SK-N-DZ (cell line): ENCODE data around the gene FAM3A.

Experiments
- DNase-seq: peaks from one replicate; pipeline ENCODE4 v3.0.0-alpha.2; 2015; ENCODE audit warnings: low spot score

FAM3A gene

GRCh38 chrX:154481911-154482601, 34.0 kb downstream of the FAM3A start:
- no peak for DNase-seq

- no peak for DNase-seq
These were observed 34.8 kb downstream of the FAM3A start for GRCh38 chrX:154481195-154481594.

- peak; percentile 79 for DNase-seq
These were observed 37.1 kb downstream of the FAM3A start, which contains the start of gene LAGE3 for GRCh38 chrX:154478728-154479622. TSS of gene LAGE3 (minus strand) at chrX:154479281. CDS start at chrX:154478915, 366 bp downstream.

- no peak for DNase-seq
These were observed 38.0 kb downstream of the FAM3A start for GRCh38 chrX:154477891-154478477.

GRCh38 chrX:154476821-154477220, 39.2 kb downstream of the FAM3A start:
- no peak for DNase-seq

- DNase-seq = no peak
These were observed 42.3 kb downstream of the FAM3A start for GRCh38 chrX:154473683-154474082.

DNA sequence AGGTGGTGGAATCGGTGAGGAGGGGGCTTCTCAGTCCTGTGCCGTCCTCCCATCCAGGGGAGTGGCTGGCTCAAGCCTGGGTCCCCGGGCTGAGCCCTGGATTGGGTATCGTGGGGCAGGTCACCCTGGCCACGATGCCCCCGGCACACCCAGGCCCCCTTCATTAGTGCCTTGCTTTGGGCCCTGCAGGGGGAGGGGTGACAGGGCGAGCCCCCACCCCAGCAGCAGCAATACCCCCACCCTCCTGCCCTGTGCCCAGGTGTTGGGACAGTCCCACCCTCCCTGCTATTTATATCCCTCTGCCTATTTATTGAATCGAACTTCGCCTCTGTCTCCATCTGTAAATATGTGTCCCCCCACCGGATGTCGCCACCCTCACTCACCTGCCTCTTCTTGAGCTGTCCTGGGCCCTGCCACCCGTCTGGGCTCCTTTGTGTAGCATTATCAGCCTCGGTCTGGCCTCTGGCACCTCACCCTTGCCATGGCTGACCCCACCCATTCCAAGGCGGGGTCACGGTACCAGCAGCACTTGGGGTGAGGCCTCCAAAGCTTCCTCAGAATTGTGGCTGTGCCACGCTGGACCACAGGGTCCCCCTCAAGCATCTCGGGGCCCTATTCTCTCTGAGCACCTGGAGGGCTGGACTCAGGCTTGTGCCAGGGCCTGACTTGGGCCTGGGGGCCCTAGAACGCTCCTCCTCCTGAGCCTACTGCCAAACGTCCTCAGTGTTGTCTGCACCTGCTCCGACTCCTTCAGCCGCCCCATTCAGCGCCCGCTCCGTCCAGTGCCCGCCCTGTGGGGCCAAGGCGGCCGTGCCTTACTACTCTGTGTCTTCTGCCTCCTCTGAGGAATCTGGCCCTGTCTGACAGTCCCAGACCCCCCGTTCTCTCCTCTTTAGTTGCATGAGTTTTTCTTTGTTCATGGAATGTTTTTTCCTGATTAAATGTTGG, 43.1 kb downstream of the FAM3A start:
- DNase-seq = no peak

DNA sequence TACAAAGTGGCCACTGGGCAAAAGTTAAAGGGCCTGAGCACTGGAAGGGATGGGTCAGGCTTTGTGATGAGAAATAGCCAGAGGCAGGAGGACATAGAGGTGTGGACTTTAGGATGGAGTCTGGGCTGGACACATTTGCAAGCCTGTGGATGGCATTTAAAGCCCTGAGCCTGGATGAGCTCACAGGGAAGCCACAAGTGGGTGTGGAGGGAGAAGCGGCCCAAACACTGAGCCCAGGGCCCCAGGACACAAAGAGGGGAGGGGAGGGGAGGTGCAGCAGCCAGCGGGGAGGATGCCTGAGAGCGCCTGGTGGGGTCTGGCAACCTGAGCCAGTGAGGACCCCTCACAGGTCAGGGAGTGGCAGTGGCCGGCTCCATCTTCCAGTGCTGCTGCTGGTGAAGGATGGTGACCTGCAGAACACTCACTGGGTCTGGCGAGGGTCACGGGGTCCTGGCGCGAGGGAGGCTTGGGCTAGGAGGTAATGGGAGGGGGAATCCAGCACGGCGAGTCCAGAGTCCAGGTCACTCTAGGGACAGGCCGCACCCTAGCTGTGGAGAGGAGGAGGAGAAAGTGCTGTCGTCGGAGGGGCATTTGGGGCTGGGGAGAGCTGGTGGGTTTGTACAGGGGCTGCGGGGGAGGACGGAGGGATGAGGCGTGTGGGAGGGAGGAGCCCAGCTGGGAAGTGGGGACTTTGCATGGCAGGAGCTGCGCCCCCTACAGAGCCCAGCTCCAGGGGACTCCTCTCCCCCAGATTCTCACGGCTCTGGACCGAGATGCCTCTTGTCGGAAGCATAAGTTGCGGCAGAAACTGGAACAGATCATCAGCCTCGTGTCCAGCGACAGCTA, 44.0 kb downstream of the FAM3A start:
- no peak for DNase-seq

GRCh38 chrX:154470914-154471568, 45.0 kb downstream of the FAM3A start:
- DNase-seq = no peak

DNA sequence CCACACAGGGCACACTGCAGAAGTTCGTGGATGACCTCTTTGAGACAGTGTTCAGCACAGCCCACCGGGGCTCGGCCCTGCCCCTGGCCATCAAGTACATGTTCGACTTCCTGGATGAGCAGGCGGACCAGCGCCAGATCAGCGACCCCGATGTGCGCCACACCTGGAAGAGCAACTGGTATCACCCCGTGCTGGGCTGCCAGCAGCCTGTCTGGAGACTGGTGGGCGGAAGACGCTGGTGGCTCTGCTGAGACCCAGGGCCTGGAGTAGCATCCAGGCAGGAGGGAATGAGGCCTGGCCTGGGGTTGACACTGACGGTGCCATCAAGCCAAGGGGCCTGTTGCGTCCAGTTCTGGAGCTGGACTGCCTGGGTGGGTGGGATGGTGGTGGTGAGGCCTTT, 45.6 kb downstream of the FAM3A start:
- no peak for DNase-seq

DNA sequence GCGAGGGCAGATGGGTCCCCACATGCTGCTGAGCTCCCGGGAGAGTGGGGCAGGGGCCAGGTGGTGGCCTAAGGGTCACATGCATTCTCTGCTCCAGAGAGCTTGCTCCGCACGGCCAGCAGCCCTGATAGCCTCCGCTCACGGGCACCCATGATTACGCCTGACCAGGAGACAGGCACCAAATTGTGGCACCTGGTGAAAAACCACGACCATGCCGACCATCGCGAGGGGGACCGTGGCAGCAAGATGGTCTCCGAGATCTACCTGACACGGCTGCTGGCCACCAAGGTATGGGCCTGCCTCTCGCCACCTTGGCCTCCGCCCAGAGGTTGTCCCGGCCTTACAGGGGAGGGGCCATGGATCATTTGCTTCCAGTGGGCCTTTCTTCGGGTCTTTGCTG, 46.2 kb downstream of the FAM3A start:
- DNase-seq = no peak

DNA sequence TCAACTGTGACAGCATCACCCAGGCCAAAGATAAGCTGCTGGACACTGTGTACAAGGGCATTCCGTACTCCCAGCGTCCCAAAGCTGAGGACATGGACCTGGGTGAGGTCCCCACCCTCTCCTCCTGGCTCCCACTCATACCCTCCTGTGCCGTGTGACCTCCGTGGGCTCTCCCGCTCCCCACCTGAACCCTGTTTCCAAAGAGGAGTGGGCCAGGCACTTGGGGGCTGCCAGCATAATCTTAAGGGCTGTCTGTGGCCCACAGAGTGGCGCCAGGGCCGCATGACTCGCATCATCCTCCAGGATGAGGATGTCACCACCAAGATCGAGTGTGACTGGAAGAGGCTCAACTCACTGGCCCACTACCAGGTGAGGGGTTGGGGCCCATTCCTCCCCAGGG, 46.9 kb downstream of the FAM3A start:
- no peak for DNase-seq

DNA sequence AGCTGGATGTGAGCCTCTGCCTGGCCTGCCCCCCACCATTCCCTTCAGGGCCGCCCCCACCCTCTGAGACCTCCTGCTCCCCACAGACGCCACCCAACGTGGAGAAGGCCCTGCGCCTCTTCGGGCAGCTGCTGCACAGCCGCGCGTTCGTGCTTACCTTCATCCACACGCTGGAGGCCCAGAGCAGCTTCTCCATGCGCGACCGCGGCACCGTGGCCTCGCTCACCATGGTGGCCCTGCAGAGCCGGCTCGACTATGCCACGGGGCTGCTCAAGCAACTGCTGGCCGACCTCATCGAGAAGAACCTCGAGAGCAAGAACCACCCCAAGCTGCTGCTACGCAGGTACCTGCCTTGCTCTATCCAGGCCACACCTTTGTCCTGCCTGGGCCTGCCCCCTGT, 47.8 kb downstream of the FAM3A start:
- DNase-seq = no peak

DNA sequence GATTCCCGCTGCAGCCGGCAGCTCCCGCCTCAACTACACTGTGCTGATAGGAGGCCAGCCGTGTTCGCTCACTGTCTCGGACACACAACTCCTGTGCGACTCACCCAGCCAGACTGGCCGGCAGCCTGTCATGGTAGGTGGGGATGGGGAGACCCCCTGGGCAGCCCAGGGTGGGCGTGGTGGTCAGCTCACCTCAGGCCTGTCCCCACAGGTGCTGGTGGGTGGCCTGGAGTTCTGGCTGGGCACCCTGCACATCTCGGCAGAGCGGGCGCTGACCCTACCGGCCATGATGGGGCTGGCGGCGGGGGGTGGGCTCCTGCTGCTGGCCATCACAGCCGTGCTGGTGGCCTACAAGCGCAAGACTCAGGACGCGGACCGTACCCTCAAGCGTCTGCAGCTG, 48.5 kb downstream of the FAM3A start:
- no peak for DNase-seq

DNA sequence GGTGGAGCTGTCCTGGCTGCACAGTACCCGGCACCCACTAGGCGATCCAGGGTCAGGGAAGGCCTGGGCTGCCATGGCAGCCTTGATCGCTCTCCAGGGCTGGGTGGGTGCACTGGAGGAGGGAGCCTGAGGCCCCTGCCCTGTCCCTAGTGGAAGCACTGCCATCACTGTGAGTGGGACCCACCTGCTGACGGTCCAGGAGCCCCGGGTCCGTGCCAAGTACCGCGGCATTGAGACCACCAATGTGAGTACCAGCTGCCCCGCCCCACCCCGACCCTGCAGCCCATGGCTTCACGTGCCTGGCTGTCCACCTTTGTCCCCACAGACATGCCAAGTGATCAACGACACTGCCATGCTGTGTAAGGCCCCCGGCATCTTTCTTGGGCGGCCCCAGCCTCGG, 49.1 kb downstream of the FAM3A start:
- DNase-seq = no peak

- no peak for DNase-seq
These were observed 50.0 kb downstream of the FAM3A start for GRCh38 chrX:154466036-154466435.

DNA sequence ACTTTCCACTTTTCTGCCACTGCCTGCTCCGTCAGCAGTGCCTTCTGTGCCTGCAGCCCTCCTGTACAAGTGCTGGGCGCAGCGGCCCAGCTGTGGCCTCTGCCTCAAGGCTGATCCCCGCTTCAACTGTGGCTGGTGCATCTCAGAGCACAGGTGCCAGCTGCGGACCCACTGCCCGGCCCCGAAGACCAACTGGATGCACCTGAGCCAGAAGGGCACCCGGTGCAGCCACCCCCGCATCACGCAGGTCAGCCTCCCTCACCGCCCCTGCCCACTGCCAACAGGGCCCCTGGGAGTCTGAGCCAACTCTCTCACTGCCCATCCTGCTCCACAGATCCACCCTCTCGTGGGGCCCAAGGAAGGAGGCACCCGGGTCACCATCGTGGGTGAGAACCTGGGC, 50.4 kb downstream of the FAM3A start:
- no peak for DNase-seq

GRCh38 chrX:154464806-154465365, 51.1 kb downstream of the FAM3A start:
- no peak for DNase-seq

DNA sequence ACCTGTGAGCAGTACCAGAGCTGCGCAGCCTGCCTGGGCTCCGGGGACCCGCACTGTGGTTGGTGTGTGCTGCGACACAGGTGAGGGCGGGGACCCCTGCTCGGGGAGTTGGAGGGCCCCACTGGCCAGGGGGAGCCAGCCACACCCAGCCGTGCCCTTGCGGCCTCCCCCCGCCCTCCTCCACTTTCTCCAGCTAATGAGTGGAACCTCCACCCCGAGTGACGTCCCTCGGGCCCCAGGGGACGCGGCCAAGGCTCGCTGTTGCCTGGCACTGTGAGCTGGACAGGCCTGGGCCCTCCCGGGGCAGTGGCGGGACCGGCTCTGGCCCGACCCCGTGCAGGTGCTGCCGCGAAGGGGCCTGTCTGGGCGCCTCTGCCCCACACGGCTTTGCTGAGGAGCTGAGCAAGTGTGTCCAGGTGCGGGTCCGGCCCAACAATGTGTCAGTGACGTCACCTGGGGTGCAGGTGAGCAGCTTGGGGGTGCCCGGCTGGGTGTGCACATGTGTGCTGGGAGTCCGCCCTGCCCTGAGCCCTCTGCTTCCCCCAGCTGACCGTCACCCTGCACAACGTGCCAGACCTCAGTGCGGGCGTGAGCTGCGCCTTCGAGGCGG, 52.3 kb downstream of the FAM3A start:
- no peak for DNase-seq
